Adipose tissue (tissue), 3 donors: ENCODE measurements around the gene FNDC3B. TPM values are rescaled to one million over a fixed set of nuclear protein-coding genes. Genes with fewer than 3 reads are reported as not detected.

Experiments used
- H3K27ac ChIP-seq: one replicate; pipeline ENCODE4 v1.5.1; 2013; ENCODE audit warnings: low read depth, low read length
- WGBS, 3 donors: extraction: QIAGEN DNeasy Blood & Tissue Kit; methylation state at CpG; one replicate each; pipeline ENCODE4 v1.1.7; 2013; 5-methylcytosine and 5-hydroxymethylcytosine counted together
- polyA plus RNA-seq, 3 donors: library from polyadenylated mRNA; stranded (reverse); fragments of 200-250 nt; gene quantifications; one replicate each; pipeline ENCODE4 v1.2.3, GENCODE V29; 2013
- donor health status: healthy with polysubstance abuse.
- donor health status: Bipolar disorder and iron deficiency.
- donor health status: healthy.

The FNDC3B gene
- polyA plus RNA-seq, 3 donors: 12.9 to 31.8 (median 29.6) TPM

GRCh38 chr3:172046268-172046915 lies 7.0 kb downstream of the FNDC3B start:
- H3K27ac ChIP-seq: no peak overlapping the region
- WGBS, 3 donors: 72 to 91% (median 91%) methylated on average over 4 of the region's 4 CpGs

- no peak overlapping the region for H3K27ac ChIP-seq
These were observed 8.3 kb downstream of the FNDC3B start for GRCh38 chr3:172047567-172048115.

GRCh38 chr3:172048599-172048998 lies 9.2 kb downstream of the FNDC3B start:
- 90 to 98% (median 94%) methylated on average over 2 of the region's 2 CpGs for WGBS, 3 donors
- no peak overlapping the region for H3K27ac ChIP-seq

- H3K27ac ChIP-seq: no peak overlapping the region
- WGBS, 3 donors: 92 to 95% (median 92%) methylated on average over 3 of the region's 3 CpGs
These were observed 12.1 kb downstream of the FNDC3B start for GRCh38 chr3:172051310-172051956.

GRCh38 chr3:172051957-172052354 lies 12.6 kb downstream of the FNDC3B start:
- 95 to 97% (median 96%) methylated on average over 5 of the region's 5 CpGs for WGBS, 3 donors
- no peak overlapping the region for H3K27ac ChIP-seq

GRCh38 chr3:172052405-172052804 lies 13.0 kb downstream of the FNDC3B start:
- H3K27ac ChIP-seq: no peak overlapping the region
- 90 to 91% (median 91%) methylated on average over 2 of the region's 2 CpGs for WGBS, 3 donors

- no peak overlapping the region for H3K27ac ChIP-seq
- WGBS, 3 donors: 56 to 80% (median 79%) methylated on average over 6 of the region's 6 CpGs
These were observed 14.9 kb downstream of the FNDC3B start for GRCh38 chr3:172054115-172054764.

GRCh38 chr3:172056416-172056815 lies 17.0 kb downstream of the FNDC3B start:
- H3K27ac ChIP-seq: no peak overlapping the region
- WGBS, 3 donors: 56 to 65% (median 62%) methylated on average over 3 of the region's 3 CpGs

GRCh38 chr3:172057059-172057458 lies 17.7 kb downstream of the FNDC3B start:
- no peak overlapping the region for H3K27ac ChIP-seq
- WGBS, 3 donors: 37 to 58% (median 53%) methylated on average over 3 of the region's 3 CpGs

GRCh38 chr3:172057624-172058327 lies 18.4 kb downstream of the FNDC3B start:
- H3K27ac ChIP-seq: no peak overlapping the region
- 29 to 52% (median 50%) methylated on average over 3 of the region's 3 CpGs for WGBS, 3 donors

- 21 to 85% (median 82%) methylated on average over 3 of the region's 3 CpGs for WGBS, 3 donors
These were observed 20.2 kb downstream of the FNDC3B start for GRCh38 chr3:172059532-172059931.

GRCh38 chr3:172060234-172060633 lies 20.9 kb downstream of the FNDC3B start:
- 93 to 94% (median 93%) methylated on average over 1 of the region's 1 CpG for WGBS, 3 donors
- no peak overlapping the region for H3K27ac ChIP-seq

More at GRCh38 chr3:172059532-172059931, 20.2 kb downstream of the FNDC3B start:
- no peak overlapping the region for H3K27ac ChIP-seq

- 5 to 8% (median 6%) methylated on average over 4 of the region's 4 CpGs for WGBS, 3 donors
- H3K27ac ChIP-seq: peak overlapping the region; percentile 35
These were observed 22.4 kb downstream of the FNDC3B start for GRCh38 chr3:172061724-172062184.

- WGBS, 3 donors: 80 to 92% (median 91%) methylated on average over 3 of the region's 3 CpGs
- H3K27ac ChIP-seq: no peak overlapping the region
These were observed 23.4 kb downstream of the FNDC3B start for GRCh38 chr3:172062761-172063160.

GRCh38 chr3:172063456-172064432 lies 24.4 kb downstream of the FNDC3B start:
- WGBS, 3 donors: 72 to 84% (median 83%) methylated on average over 7 of the region's 7 CpGs
- no peak overlapping the region for H3K27ac ChIP-seq

- 3 to 9% (median 4%) methylated on average over 1 of the region's 1 CpG for WGBS, 3 donors
- H3K27ac ChIP-seq: no peak overlapping the region
These were observed 26.1 kb downstream of the FNDC3B start for GRCh38 chr3:172065527-172065926.

- H3K27ac ChIP-seq: no peak overlapping the region
- whole genome bisulfite sequencing, 3 donors: 26 to 48% (median 44%) methylated on average over 7 of the region's 7 CpGs
These were observed 26.8 kb downstream of the FNDC3B start for GRCh38 chr3:172065967-172066762.
